Karpas-422 (cell line): ENCODE measurements around the gene TRPM6. TPM values are rescaled to one million over a fixed set of nuclear protein-coding genes. Genes with fewer than 3 reads are reported as not detected.

Experiments used
- DNase-seq: peaks from one replicate; pipeline ENCODE4 v3.0.0-alpha.2; 2015
- H2AFZ ChIP-seq: fragments of 200-600 bp; sonication (generic); 2 replicates; pipeline ENCODE4 v1.6.1; 2014; ENCODE audit warnings: antibody characterized with exemption, low read length, mixed read lengths
- H3K27ac ChIP-seq: fragments of 200-600 bp; sonication (generic); 2 replicates; pipeline ENCODE4 v1.5.1; 2014; ENCODE audit warnings: mild to moderate bottlenecking, low read length, moderate library complexity
- H3K27me3 ChIP-seq: fragments of 200-600 bp; sonication (generic); 2 replicates; pipeline ENCODE4 v1.6.1; 2014; ENCODE audit warnings: low read length, mixed read lengths
- H3K36me3 ChIP-seq: fragments of 200-600 bp; sonication (generic); 2 replicates; pipeline ENCODE4 v1.6.1; 2014; ENCODE audit warnings: low read length, mixed read lengths; ENCODE audit not compliant: insufficient read depth
- H3K4me1 ChIP-seq: fragments of 200-600 bp; sonication (generic); 2 replicates; pipeline ENCODE4 v1.6.1; 2014; ENCODE audit warnings: mild to moderate bottlenecking, low read length, mixed read lengths
- H3K4me2 ChIP-seq: fragments of 200-600 bp; sonication (generic); 2 replicates; pipeline ENCODE4 v1.6.1; 2014; ENCODE audit warnings: low read length, low read depth, mild to moderate bottlenecking; ENCODE audit not compliant: poor library complexity, severe bottlenecking
- H3K4me3 ChIP-seq: fragments of 200-600 bp; sonication (generic); 2 replicates; pipeline ENCODE4 v1.5.1; 2014; ENCODE audit warnings: mild to moderate bottlenecking, antibody characterized with exemption, low read length, mixed read lengths
- H3K79me2 ChIP-seq: fragments of 200-600 bp; sonication (generic); 2 replicates; pipeline ENCODE4 v1.6.1; 2014; ENCODE audit warnings: mild to moderate bottlenecking, low read length, mixed read lengths
- H3K9ac ChIP-seq: fragments of 200-600 bp; sonication (generic); 2 replicates; pipeline ENCODE4 v1.6.0; 2014; ENCODE audit warnings: low read length
- H3K9me2 ChIP-seq: fragments of 200-600 bp; sonication (generic), shearing (Covaris generic); replicated peaks from 2 replicates; pipeline ENCODE4 v1.6.0; 2014; ENCODE audit warnings: mild to moderate bottlenecking, low read length, moderate library complexity; ENCODE audit not compliant: insufficient read depth
- H3K9me3 ChIP-seq: fragments of 300-700, 200-600 bp; sonication (generic); 2 replicates; pipeline ENCODE4 v1.6.1; 2014; ENCODE audit warnings: low read length, mixed read lengths
- H4K20me1 ChIP-seq: fragments of 200-600 bp; sonication (generic); 2 replicates; pipeline ENCODE4 v1.6.1; 2014; ENCODE audit warnings: mild to moderate bottlenecking, antibody characterized with exemption, low read length, low read depth; ENCODE audit not compliant: insufficient read depth
- total RNA-seq: library from RNA; depleted of rRNA; stranded (reverse); fragments of >200 nt; shearing (Covaris generic); gene quantifications from 2 replicates; pipeline ENCODE4 v1.2.3, GENCODE V29; 2014; ENCODE audit warnings: low replicate concordance

The TRPM6 gene
- total RNA-seq, 1 experiment from 2014 or later, result not detected

- no peaks in the 10 kb centered on the region for H3K36me3 ChIP-seq
- no peaks in the 10 kb centered on the region for H4K20me1 ChIP-seq
- H3K4me3 ChIP-seq, result no peak overlapping the region
- no peak overlapping the region for H3K27ac ChIP-seq
- H3K9ac ChIP-seq, result no peak overlapping the region
- H3K4me2 ChIP-seq, result no peak overlapping the region
- H3K9me2 ChIP-seq, result no peaks in the 10 kb centered on the region
- no peak overlapping the region for H2AFZ ChIP-seq
- no peak for DNase-seq
- no peaks in the 10 kb centered on the region for H3K27me3 ChIP-seq
- no peaks in the 10 kb centered on the region for H3K4me1 ChIP-seq
- H3K9me3 ChIP-seq, result no peaks in the 10 kb centered on the region
- H3K79me2 ChIP-seq, result no peaks in the 10 kb centered on the region
Observed at GRCh38 chr9:74719306-74719705, 168.4 kb downstream of the TRPM6 start.

DNA sequence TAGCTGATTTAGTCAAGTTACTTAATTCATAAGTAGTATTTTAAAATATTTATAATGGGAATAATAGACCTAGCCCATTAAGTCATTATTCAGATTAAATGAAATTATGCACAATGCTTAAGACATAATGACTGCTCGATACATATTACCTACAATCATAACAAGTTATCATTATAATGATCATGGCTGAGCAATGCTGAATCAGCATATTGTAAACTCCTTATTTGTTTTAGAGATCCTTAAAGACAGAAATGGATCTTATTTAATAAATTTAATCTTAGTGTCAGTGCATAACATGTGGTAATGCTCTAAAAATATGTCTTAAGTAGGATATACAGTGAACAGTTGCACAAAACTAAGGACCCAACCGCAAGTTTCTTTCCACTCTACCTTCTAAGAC is 169.0 kb downstream of the TRPM6 start:
- H2AFZ ChIP-seq, result no peak overlapping the region
- no peaks in the 10 kb centered on the region for H3K9me3 ChIP-seq

DNA sequence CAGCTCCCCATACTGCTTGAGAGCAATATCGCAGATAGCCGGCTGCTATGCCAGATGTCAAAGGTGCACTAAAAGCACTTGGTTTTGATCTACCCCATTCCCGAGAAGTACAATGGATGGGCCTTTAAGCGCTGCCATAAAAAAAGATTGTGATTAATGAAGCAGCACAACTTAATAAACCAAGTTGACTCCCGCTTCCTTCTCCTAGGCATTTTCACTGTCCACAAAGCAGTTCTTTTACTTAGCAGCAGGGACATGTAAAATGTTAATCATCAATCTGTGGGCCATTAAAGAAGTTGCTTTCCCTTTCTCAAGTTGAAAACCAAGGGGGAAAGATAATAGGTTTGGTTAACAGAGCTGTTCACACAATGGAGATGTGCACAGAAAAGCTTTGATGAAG is 176.4 kb downstream of the TRPM6 start:
- H2AFZ ChIP-seq, result no peak overlapping the region
- no peak for DNase-seq

More for the DNA sequence above, 169.0 kb downstream of the TRPM6 start:
- H3K4me1 ChIP-seq, result no peaks in the 10 kb centered on the region
- no peaks in the 10 kb centered on the region for H3K27me3 ChIP-seq
- H3K27ac ChIP-seq, result no peak overlapping the region
- H3K79me2 ChIP-seq, result no peaks in the 10 kb centered on the region
- no peaks in the 10 kb centered on the region for H3K36me3 ChIP-seq
- H3K9me2 ChIP-seq, result no peaks in the 10 kb centered on the region
- no peak for DNase-seq
- no peak overlapping the region for H3K4me3 ChIP-seq
- H4K20me1 ChIP-seq, result no peaks in the 10 kb centered on the region
- no peak overlapping the region for H3K4me2 ChIP-seq
- H3K9ac ChIP-seq, result no peak overlapping the region

GRCh38 chr9:74697535-74697934 is 190.2 kb downstream of the TRPM6 start:
- no peak overlapping the region for H3K4me3 ChIP-seq
- no peaks in the 10 kb centered on the region for H4K20me1 ChIP-seq
- no peak for DNase-seq

More for the DNA sequence above, 176.4 kb downstream of the TRPM6 start:
- H3K9me3 ChIP-seq, result no peaks in the 10 kb centered on the region
- no peaks in the 10 kb centered on the region for H3K4me1 ChIP-seq
- no peak overlapping the region for H3K27ac ChIP-seq
- H3K4me2 ChIP-seq, result no peak overlapping the region
- no peak overlapping the region for H3K9ac ChIP-seq
- no peaks in the 10 kb centered on the region for H3K27me3 ChIP-seq
- no peak overlapping the region for H3K4me3 ChIP-seq
- H3K9me2 ChIP-seq, result no peaks in the 10 kb centered on the region
- H3K79me2 ChIP-seq, result no peaks in the 10 kb centered on the region
- H4K20me1 ChIP-seq, result no peaks in the 10 kb centered on the region
- no peaks in the 10 kb centered on the region for H3K36me3 ChIP-seq

GRCh38 chr9:74696520-74696919 is 191.2 kb downstream of the TRPM6 start:
- Histone ChIP-seq H3K4me3 (no peak overlapping the region), H3K79me2 (no peaks in the 10 kb centered on the region), H3K36me3 (no peaks in the 10 kb centered on the region), H4K20me1 (no peaks in the 10 kb centered on the region), H3K4me1 (peaks cover 32% of the 10 kb centered on the region), H3K9me2 (no peaks in the 10 kb centered on the region), H2AFZ (no peak overlapping the region), H3K27ac (no peak overlapping the region), H3K27me3 (no peaks in the 10 kb centered on the region), H3K4me2 (no peak overlapping the region), H3K9me3 (no peaks in the 10 kb centered on the region), H3K9ac (no peak overlapping the region)
- peak; percentile 53 for DNase-seq

More at GRCh38 chr9:74697535-74697934, 190.2 kb downstream of the TRPM6 start:
- H2AFZ ChIP-seq, result peak overlapping the region; percentile 91; the same call in 1 of the 2 replicates
- H3K79me2 ChIP-seq, result no peaks in the 10 kb centered on the region
- H3K9me3 ChIP-seq, result no peaks in the 10 kb centered on the region; the same call in 1 of the 2 replicates
- no peaks in the 10 kb centered on the region for H3K36me3 ChIP-seq
- H3K4me1 ChIP-seq, result peaks cover 32% of the 10 kb centered on the region
- peak overlapping the region; percentile 13 for H3K4me2 ChIP-seq
- no peak overlapping the region for H3K27ac ChIP-seq
- no peaks in the 10 kb centered on the region for H3K9me2 ChIP-seq
- H3K27me3 ChIP-seq, result no peaks in the 10 kb centered on the region
- H3K9ac ChIP-seq, result no peak overlapping the region

DNA sequence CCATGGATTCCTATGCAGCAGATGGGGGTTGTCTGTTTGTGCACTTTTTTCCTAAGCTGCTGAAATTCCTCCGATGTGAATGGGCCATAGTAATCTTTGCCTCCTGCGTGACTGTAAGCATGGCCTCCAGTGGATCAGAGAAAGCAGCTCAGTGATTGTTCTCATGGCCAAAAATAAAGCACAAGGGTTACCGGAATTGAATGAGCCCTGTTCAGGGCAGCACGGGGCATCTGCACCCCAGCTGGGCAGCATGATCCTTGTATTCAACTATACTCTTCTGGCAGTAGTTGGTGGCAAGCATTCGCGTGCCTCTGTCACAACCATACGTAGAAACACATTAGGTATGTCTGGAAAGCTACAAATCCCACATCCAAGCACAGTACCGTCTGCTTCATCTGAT is 196.7 kb downstream of the TRPM6 start:
- H3K36me3 ChIP-seq, result no peaks in the 10 kb centered on the region
- no peak overlapping the region for H3K27ac ChIP-seq
- H3K79me2 ChIP-seq, result no peaks in the 10 kb centered on the region
- no peak overlapping the region for H3K9ac ChIP-seq
- no peaks in the 10 kb centered on the region for H3K27me3 ChIP-seq
- H3K4me3 ChIP-seq, result no peak overlapping the region
- H2AFZ ChIP-seq, result peak overlapping the region; percentile 26; the same call in 1 of the 2 replicates
- peaks cover 17% of the 10 kb centered on the region for H3K4me1 ChIP-seq
- H4K20me1 ChIP-seq, result no peaks in the 10 kb centered on the region
- no peaks in the 10 kb centered on the region for H3K9me3 ChIP-seq
- H3K9me2 ChIP-seq, result no peaks in the 10 kb centered on the region
- DNase-seq, result no peak
- no peak overlapping the region for H3K4me2 ChIP-seq

DNA sequence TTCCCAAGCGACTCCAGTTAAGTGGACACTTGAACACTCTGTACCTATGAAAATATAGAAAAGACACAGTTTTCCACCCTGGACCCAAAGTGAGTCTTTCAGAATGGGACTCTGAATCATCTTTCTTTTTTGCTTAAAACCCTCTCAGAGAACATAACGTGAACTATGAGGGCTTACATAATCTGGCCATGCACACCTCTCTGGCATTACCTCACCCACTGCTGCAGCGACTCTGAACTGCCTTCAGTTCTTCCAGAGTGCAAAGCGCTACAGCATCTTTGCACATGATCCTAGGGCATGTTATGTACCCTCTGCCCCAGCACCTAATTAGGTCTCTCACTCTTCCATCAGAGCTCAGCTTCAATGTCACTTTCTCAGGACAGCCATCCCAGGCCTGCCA is 204.4 kb downstream of the TRPM6 start:
- Histone ChIP-seq H3K4me3 (no peak overlapping the region), H3K4me1 (no peaks in the 10 kb centered on the region), H3K9me2 (no peaks in the 10 kb centered on the region), H4K20me1 (no peaks in the 10 kb centered on the region), H3K9me3 (no peaks in the 10 kb centered on the region), H2AFZ (no peak overlapping the region), H3K27me3 (no peaks in the 10 kb centered on the region), H3K36me3 (no peaks in the 10 kb centered on the region), H3K27ac (no peak overlapping the region), H3K4me2 (no peak overlapping the region), H3K9ac (no peak overlapping the region), H3K79me2 (no peaks in the 10 kb centered on the region)
- no peak for DNase-seq

DNA sequence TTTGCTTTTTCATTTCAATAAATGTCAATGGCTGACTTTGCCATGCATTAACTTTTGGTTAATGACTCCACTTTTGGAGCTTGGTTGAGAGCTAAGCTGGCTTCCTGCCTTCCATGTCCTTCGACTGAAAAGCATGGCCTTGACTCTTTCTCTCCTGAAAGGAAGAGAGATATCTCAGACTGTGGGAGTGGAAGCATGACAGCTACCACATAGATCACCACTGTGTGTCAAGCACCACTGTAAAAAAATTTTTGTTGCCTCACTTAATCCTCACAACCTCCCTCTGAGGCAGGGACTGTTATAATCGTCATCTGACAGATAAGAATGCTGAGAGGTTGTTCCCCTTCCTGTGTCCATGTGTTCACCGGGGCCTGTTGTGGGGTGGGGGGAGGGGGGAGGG is 205.8 kb downstream of the TRPM6 start:
- no peak overlapping the region for H3K4me3 ChIP-seq
- no peaks in the 10 kb centered on the region for H3K36me3 ChIP-seq
- H3K79me2 ChIP-seq, result no peaks in the 10 kb centered on the region
- H3K9me3 ChIP-seq, result no peaks in the 10 kb centered on the region
- H3K9ac ChIP-seq, result no peak overlapping the region
- H3K9me2 ChIP-seq, result no peaks in the 10 kb centered on the region
- DNase-seq, result no peak
- no peaks in the 10 kb centered on the region for H3K4me1 ChIP-seq
- no peak overlapping the region for H2AFZ ChIP-seq
- H3K27me3 ChIP-seq, result no peaks in the 10 kb centered on the region
- H3K4me2 ChIP-seq, result no peak overlapping the region
- H3K27ac ChIP-seq, result no peak overlapping the region
- no peaks in the 10 kb centered on the region for H4K20me1 ChIP-seq

DNA sequence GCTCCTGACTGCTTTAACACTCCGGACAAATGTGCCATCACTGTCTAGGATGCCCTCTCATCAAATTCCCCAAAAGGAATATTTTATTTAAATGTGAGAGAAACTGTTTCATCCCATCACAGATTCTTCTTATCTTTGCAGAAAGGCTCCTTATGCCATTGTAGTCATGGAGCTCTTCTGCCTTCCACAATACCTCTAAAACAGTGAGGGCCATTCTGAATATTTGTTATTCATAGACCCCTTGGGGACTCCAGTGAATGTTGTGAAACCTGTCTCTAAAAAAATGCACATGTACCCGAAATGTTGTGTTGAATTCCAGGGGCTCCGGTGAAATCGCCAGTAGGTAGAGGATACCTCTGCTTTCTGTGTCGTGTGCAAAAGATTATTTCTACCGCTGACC is 213.6 kb downstream of the TRPM6 start:
- H3K27ac ChIP-seq, result no peak overlapping the region
- no peaks in the 10 kb centered on the region for H3K79me2 ChIP-seq
- no peak overlapping the region for H2AFZ ChIP-seq
- no peaks in the 10 kb centered on the region for H3K9me2 ChIP-seq
- no peaks in the 10 kb centered on the region for H3K4me1 ChIP-seq
- DNase-seq, result no peak
- no peaks in the 10 kb centered on the region for H4K20me1 ChIP-seq
- no peaks in the 10 kb centered on the region for H3K27me3 ChIP-seq
- no peak overlapping the region for H3K4me2 ChIP-seq
- H3K9me3 ChIP-seq, result no peaks in the 10 kb centered on the region
- H3K4me3 ChIP-seq, result no peak overlapping the region
- no peaks in the 10 kb centered on the region for H3K36me3 ChIP-seq
- H3K9ac ChIP-seq, result no peak overlapping the region
